Loucy (cell line): Measurements from ENCODE around the gene NRG3.

ENCODE experiments used
- H2AFZ ChIP-seq: fragments of 200-600 bp; sonication (generic); 2 replicates; pipeline ENCODE4 v1.6.0; 2016; ENCODE audit warnings: antibody characterized with exemption, mild to moderate bottlenecking, low read length, moderate library complexity
- H3F3A ChIP-seq: fragments of 200-600 bp; 2 replicates; pipeline ENCODE4 v1.6.0; 2016; ENCODE audit warnings: antibody characterized with exemption, low read depth, mild to moderate bottlenecking
- H3K27me3 ChIP-seq: fragments of 200-600 bp; sonication (generic); 2 replicates; pipeline ENCODE4 v1.6.1; 2014; ENCODE audit warnings: low read length, mild to moderate bottlenecking; ENCODE audit not compliant: insufficient read depth, poor library complexity, severe bottlenecking
- H3K36me3 ChIP-seq: fragments of 200-600 bp; sonication (generic); 2 replicates; pipeline ENCODE4 v1.6.1; 2016; ENCODE audit warnings: low read length; ENCODE audit not compliant: insufficient read depth
- H3K4me1 ChIP-seq: fragments of 200-600 bp; sonication (generic); 2 replicates; pipeline ENCODE4 v1.5.1; 2014; ENCODE audit warnings: low read length, mild to moderate bottlenecking; ENCODE audit not compliant: insufficient read depth, poor library complexity, severe bottlenecking
- H3K4me2 ChIP-seq: fragments of 200-600 bp; sonication (generic); 2 replicates; pipeline ENCODE4 v1.6.0; 2014; ENCODE audit warnings: antibody characterized with exemption, low read length, low read depth, mild to moderate bottlenecking; ENCODE audit not compliant: poor library complexity, severe bottlenecking
- H3K4me3 ChIP-seq: fragments of 200-600 bp; sonication (generic); 2 replicates; pipeline ENCODE4 v1.5.1; 2014; ENCODE audit warnings: low read length, mild to moderate bottlenecking, mixed read lengths; ENCODE audit not compliant: poor library complexity, severe bottlenecking
- H3K79me2 ChIP-seq: fragments of 200-600 bp; sonication (generic); 2 replicates; pipeline ENCODE4 v1.6.1; 2014; ENCODE audit warnings: low read length; ENCODE audit not compliant: insufficient read depth
- H3K9ac ChIP-seq: fragments of 200-600 bp; sonication (generic); 2 replicates; pipeline ENCODE4 v1.6.0; 2014; ENCODE audit warnings: mild to moderate bottlenecking, low read depth, low read length, moderate library complexity; ENCODE audit not compliant: poor library complexity, severe bottlenecking
- H3K9me2 ChIP-seq: fragments of 200-600 bp; sonication (generic); replicated peaks from 2 replicates; pipeline ENCODE4 v1.6.1; 2016; ENCODE audit warnings: low read depth, low read length, mixed read lengths
- H3K9me3 ChIP-seq: fragments of 200-600 bp; sonication (generic); 2 replicates; pipeline ENCODE4 v1.6.1; 2014; ENCODE audit warnings: mild to moderate bottlenecking, antibody characterized with exemption, low read length, low read depth; ENCODE audit not compliant: insufficient read depth
- H4K20me1 ChIP-seq: fragments of 200-600 bp; sonication (generic); 2 replicates; pipeline ENCODE4 v1.6.0; 2014; ENCODE audit warnings: antibody characterized with exemption, low read length, mild to moderate bottlenecking; ENCODE audit not compliant: insufficient read depth, poor library complexity, severe bottlenecking
- EZH2phosphoT487 ChIP-seq: fragments of 200-600 bp; IDR thresholded peaks from 2 replicates; pipeline ENCODE4 v1.6.1; 2018; ENCODE audit warnings: antibody characterized with exemption, mild to moderate bottlenecking, moderate library complexity, borderline replicate concordance
- TF ChIP-seq, protein P1 (sequence below): fragments of 200-600 bp; sonication (generic); conservative IDR thresholded peaks from 2 replicates; pipeline ENCODE4 v1.5.1; 2014; ENCODE audit warnings: mild to moderate bottlenecking, antibody characterized with exemption, low read length

The NRG3 gene

GRCh38 chr10:82581940-82582339 is 706.9 kb downstream of the NRG3 start:
- Histone ChIP-seq H3K4me2 (no peak overlapping the region), H2AFZ (no peak overlapping the region)

GRCh38 chr10:82591421-82591820 is 716.4 kb downstream of the NRG3 start:
- no peaks in the 10 kb centered on the region for H3K9me2 ChIP-seq

More at GRCh38 chr10:82581940-82582339, 706.9 kb downstream of the NRG3 start:
- no peaks in the 10 kb centered on the region for H3K9me3 ChIP-seq
- H3K9ac ChIP-seq: no peak overlapping the region
- H3K4me3 ChIP-seq: no peak overlapping the region
- no peaks in the 10 kb centered on the region for H3K79me2 ChIP-seq
- H3K36me3 ChIP-seq: no peaks in the 10 kb centered on the region
- no peaks in the 10 kb centered on the region for H4K20me1 ChIP-seq
- H3F3A ChIP-seq: no peaks in the 10 kb centered on the region
- TF ChIP-seq, protein P1, sequence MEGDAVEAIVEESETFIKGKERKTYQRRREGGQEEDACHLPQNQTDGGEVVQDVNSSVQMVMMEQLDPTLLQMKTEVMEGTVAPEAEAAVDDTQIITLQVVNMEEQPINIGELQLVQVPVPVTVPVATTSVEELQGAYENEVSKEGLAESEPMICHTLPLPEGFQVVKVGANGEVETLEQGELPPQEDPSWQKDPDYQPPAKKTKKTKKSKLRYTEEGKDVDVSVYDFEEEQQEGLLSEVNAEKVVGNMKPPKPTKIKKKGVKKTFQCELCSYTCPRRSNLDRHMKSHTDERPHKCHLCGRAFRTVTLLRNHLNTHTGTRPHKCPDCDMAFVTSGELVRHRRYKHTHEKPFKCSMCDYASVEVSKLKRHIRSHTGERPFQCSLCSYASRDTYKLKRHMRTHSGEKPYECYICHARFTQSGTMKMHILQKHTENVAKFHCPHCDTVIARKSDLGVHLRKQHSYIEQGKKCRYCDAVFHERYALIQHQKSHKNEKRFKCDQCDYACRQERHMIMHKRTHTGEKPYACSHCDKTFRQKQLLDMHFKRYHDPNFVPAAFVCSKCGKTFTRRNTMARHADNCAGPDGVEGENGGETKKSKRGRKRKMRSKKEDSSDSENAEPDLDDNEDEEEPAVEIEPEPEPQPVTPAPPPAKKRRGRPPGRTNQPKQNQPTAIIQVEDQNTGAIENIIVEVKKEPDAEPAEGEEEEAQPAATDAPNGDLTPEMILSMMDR: no peak
- TF ChIP-seq EZH2phosphoT487: no peak
- no peaks in the 10 kb centered on the region for H3K9me2 ChIP-seq
- H3K4me1 ChIP-seq: no peaks in the 10 kb centered on the region
- H3K27me3 ChIP-seq: no peaks in the 10 kb centered on the region

DNA sequence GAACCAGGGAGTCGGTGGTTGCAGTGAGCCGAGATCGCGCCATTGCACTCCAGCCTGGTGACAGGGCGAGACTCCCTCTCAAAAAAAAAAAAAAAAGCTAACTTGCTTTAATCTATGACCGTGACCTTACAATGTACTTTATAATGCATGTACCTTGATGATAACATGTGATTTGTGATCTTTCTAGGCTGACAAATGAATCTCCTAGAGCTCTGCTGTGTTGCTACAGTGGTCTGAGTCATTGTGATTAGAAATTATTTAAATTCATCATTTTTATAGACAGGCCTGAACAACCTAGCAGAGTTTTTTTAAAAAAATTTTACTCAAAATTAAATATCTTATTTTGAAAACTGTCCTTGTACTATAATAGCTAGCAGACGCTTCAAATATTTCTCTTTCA is 722.8 kb downstream of the NRG3 start:
- Histone ChIP-seq H3K9me2 (no peaks in the 10 kb centered on the region), H3K9ac (no peak overlapping the region), H3K9me3 (no peaks in the 10 kb centered on the region), H3K4me2 (no peak overlapping the region), H3K27me3 (no peaks in the 10 kb centered on the region), H3K79me2 (no peaks in the 10 kb centered on the region), H2AFZ (no peak overlapping the region), H3K36me3 (no peaks in the 10 kb centered on the region), H3K4me3 (no peak overlapping the region), H3F3A (no peaks in the 10 kb centered on the region), H3K4me1 (no peaks in the 10 kb centered on the region), H4K20me1 (no peaks in the 10 kb centered on the region)
- TF ChIP-seq, protein P1: no peak
- TF ChIP-seq EZH2phosphoT487: no peak

More at GRCh38 chr10:82591421-82591820, 716.4 kb downstream of the NRG3 start:
- Histone ChIP-seq H3K36me3 (no peaks in the 10 kb centered on the region), H3K27me3 (no peaks in the 10 kb centered on the region), H3K4me1 (no peaks in the 10 kb centered on the region), H3K9ac (no peak overlapping the region), H3K9me3 (no peaks in the 10 kb centered on the region; the same call in 1 of the 2 replicates), H3K79me2 (no peaks in the 10 kb centered on the region), H3K4me2 (no peak overlapping the region), H4K20me1 (no peaks in the 10 kb centered on the region), H3K4me3 (no peak overlapping the region), H3F3A (no peaks in the 10 kb centered on the region), H2AFZ (no peak overlapping the region)
- TF ChIP-seq, protein P1: no peak
- TF ChIP-seq EZH2phosphoT487: no peak
